ENCODE data around the gene ACO1. TPM values are rescaled to one million over a fixed set of nuclear protein-coding genes. Genes with fewer than 3 reads are reported as not detected.

The ACO1 gene
- polyA plus RNA-seq, 1 donor from 2014 or later: 16.5 TPM

- Histone ChIP-seq H3K4me3 (ENCODE audit: low read length) (no peak overlapping the region), H3K27me3 (ENCODE audit: insufficient read depth, low read depth, low read length) (no peaks in the 10 kb centered on the region), H3K9me2 (ENCODE audit: insufficient read depth, low read length) (no peaks in the 10 kb centered on the region), H2AFZ (ENCODE audit: low read depth, low read length) (no peak overlapping the region), H4K20me1 (ENCODE audit: insufficient read depth) (no peaks in the 10 kb centered on the region), H3K9ac (ENCODE audit: low read length) (no peak overlapping the region), H3K4me2 (ENCODE audit: low read length) (no peak overlapping the region), H3F3A (ENCODE audit: insufficient read depth, low read length, poor library complexity, severe bottlenecking) (no peaks in the 10 kb centered on the region), H3K27ac (ENCODE audit: low read length) (no peak overlapping the region), H3K79me2 (replicated peaks; ENCODE audit: insufficient read depth, low read length) (no peaks in the 10 kb centered on the region), H3K36me3 (ENCODE audit: insufficient read depth, low read length) (no peaks in the 10 kb centered on the region), H3K9me3 (ENCODE audit: low read length) (no peaks in the 10 kb centered on the region)
- TF ChIP-seq TAF1 (IDR thresholded peaks at IDR 0.05; ENCODE audit: low read depth): no peak
- TF ChIP-seq CTCF (IDR thresholded peaks at IDR 0.05; ENCODE audit: poor library complexity, severe bottlenecking): no peak
- no peak for TF ChIP-seq POLR2AphosphoS5 (IDR thresholded peaks at IDR 0.05)
- TF ChIP-seq EZH2 (IDR thresholded peaks at IDR 0.05; ENCODE audit: borderline replicate concordance, insufficient read depth, low read length, poor library complexity, severe bottlenecking): no peak
- TF ChIP-seq MXI1 (conservative IDR thresholded peaks at IDR 0.05; ENCODE audit: poor library complexity, severe bottlenecking): no peak
Observed at GRCh38 chr9:32347571-32347970, 36.9 kb upstream of the ACO1 start.

GRCh38 chr9:32348106-32348695 is 36.2 kb upstream of the ACO1 start:
- no peak overlapping the region for H2AFZ ChIP-seq (ENCODE audit: low read depth, low read length)
- H3K9me3 ChIP-seq (ENCODE audit: low read length): no peaks in the 10 kb centered on the region
- TF ChIP-seq EZH2 (IDR thresholded peaks at IDR 0.05; ENCODE audit: borderline replicate concordance, insufficient read depth, low read length, poor library complexity, severe bottlenecking) (no peak), RAD21 (conservative IDR thresholded peaks at IDR 0.05) (no peak), POLR2AphosphoS5 (IDR thresholded peaks at IDR 0.05) (no peak), TAF1 (IDR thresholded peaks at IDR 0.05; ENCODE audit: low read depth) (no peak), EP300 (conservative IDR thresholded peaks at IDR 0.05; ENCODE audit: poor library complexity, severe bottlenecking) (no peak), REST (IDR thresholded peaks at IDR 0.05; ENCODE audit: borderline replicate concordance) (no peak), MXI1 (conservative IDR thresholded peaks at IDR 0.05; ENCODE audit: poor library complexity, severe bottlenecking) (no peak)
- H3K79me2 ChIP-seq (replicated peaks; ENCODE audit: insufficient read depth, low read length): no peaks in the 10 kb centered on the region
- H3K27me3 ChIP-seq (ENCODE audit: insufficient read depth, low read depth, low read length): no peaks in the 10 kb centered on the region
- H4K20me1 ChIP-seq (ENCODE audit: insufficient read depth): no peaks in the 10 kb centered on the region
- H3F3A ChIP-seq (ENCODE audit: insufficient read depth, low read length, poor library complexity, severe bottlenecking): no peaks in the 10 kb centered on the region
- H3K4me3 ChIP-seq (ENCODE audit: low read length): no peak overlapping the region
- no peak overlapping the region for H3K27ac ChIP-seq (ENCODE audit: low read length)
- no peak overlapping the region for H3K9ac ChIP-seq (ENCODE audit: low read length)
- no peaks in the 10 kb centered on the region for H3K36me3 ChIP-seq (ENCODE audit: insufficient read depth, low read length)
- no peak overlapping the region for H3K4me2 ChIP-seq (ENCODE audit: low read length)
- no peaks in the 10 kb centered on the region for H3K9me2 ChIP-seq (ENCODE audit: insufficient read depth, low read length)

Data from neural cell (in vitro differentiated cells).